A549 treated with Hydrocortisone at 1 μM for 4 hours (cell line): ENCODE data around the gene RFLNA. TPM values are rescaled to one million over a fixed set of nuclear protein-coding genes. Genes with fewer than 3 reads are reported as not detected.

ENCODE experiments used
- total RNA-seq: library from RNA; stranded (reverse); fragments of 200-300 nt; extraction: Qiagen RNA extraction; gene quantifications from 5 replicates; pipeline ENCODE4 v1.2.3, GENCODE V29; 2022

RFLNA gene, protein sequence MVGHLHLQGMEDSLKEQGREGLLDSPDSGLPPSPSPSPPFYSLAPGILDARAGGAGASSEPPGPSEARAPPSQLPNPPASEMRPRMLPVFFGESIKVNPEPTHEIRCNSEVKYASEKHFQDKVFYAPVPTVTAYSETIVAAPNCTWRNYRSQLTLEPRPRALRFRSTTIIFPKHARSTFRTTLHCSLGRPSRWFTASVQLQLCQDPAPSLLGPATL
- 0.10 to 0.27 TPM (median 0.18 TPM) in 4 of 5 replicates, not detected in the other for total RNA-seq

DNA sequence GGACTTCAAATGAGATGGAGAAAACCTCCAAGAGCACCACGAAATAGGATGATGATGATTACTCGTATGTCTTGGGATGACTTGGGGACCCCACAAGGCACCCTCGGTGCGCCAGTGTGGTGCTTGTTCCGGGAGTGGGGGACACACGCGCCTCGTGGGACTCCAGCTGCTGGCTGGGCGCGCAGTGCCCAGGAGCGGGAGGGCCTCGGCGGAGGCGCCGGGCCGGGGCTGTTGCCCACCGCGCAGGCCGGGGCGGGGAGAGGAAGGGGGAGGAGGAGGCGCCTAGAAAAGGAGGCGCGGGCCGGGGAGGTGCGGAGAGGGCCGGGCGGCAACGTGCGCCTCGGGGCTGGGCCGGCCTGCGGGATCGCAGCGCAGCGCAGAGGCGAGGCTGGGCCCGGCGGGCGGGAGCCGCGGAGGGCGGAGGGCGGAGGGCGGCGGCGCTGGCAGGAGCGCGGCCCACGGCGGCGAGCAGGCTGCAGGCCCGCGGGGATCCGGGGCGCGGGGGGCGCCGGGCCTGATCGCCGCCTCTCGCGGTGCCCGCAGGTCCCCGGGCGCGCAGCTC is at the start of gene RFLNA:
TSS of gene RFLNA (plus strand) at position 314 of the 562 bp plus-strand sequence. CDS start 337 bp downstream, outside the sequence.

